LoVo (cell line): ENCODE measurements around the gene GNG7.

Source experiments
- DNase-seq: peaks from one replicate; pipeline ENCODE4 v3.0.0-alpha.2; 2016; ENCODE audit warnings: low spot score

Gene GNG7

DNA sequence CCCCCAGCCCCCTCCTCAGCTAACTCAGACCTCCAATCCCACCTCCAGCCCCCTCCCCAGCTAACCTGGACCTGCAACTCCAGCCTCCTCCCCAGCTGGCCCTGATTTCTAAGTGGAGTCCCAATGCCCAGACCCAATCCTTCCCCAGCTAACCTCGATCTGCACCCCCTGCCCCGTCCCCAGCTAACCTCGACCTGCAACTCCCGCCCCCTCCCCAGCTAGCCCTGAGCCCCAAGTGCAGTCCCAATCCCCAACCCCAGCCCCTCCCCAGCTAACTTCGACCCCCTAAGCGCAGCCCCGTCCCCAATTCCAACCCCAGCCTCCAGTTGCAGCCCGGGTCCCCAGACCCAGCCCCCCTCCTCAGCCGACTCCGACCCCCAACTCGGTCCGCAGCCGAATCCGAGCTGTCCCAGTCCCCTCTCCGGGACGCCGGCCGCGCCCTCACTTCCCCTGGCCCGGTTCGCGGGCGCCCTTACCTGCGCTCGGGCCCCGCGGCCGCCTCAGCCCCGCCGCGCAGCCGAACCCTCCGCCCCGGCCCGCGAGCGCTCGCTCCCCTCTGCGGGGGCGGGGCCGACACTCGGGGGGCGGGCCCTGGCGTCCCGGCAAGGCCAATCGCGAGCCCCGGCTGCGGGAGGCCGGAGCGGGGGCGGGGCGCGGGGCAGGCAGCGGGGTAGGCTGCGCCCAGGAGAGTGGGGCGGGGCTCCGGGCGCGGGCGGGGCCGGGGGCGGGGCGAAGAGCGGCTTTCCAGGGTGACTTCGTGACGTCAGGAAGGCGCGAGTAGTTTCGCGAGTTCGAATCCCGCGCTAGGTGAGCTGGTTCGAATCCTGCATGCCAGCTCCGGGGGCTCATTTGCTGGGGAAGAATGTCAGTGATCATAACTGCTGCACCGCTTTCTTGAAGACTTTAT lies at the start of gene GNG7:
Gene GNG7 (minus strand): TSS at position 525 of the 907 bp plus-strand sequence. CDS start 182,006 bp downstream, outside the sequence.
- peak; percentile 94 for DNase-seq

DNA sequence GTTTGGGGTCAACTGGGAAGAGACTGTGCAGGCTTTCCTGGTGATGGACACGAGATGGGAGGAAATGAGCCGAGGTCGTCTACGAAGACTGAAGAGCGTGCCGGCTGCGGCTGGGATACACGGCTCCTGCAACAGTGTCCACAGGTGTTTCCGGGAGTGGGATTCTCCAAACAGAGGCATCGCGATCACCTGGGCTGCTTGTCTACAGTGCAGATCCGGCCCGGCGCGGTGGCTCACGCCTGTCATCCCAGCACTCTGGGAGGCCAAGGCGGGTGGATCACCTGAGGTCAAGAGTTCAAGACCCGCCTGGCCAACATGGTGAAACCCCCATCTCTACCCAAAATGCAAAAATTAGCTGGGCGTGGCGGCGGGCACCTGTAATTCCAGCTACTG lies 48.9 kb upstream of the GNG7 start:
- DNase-seq: no peak

DNA sequence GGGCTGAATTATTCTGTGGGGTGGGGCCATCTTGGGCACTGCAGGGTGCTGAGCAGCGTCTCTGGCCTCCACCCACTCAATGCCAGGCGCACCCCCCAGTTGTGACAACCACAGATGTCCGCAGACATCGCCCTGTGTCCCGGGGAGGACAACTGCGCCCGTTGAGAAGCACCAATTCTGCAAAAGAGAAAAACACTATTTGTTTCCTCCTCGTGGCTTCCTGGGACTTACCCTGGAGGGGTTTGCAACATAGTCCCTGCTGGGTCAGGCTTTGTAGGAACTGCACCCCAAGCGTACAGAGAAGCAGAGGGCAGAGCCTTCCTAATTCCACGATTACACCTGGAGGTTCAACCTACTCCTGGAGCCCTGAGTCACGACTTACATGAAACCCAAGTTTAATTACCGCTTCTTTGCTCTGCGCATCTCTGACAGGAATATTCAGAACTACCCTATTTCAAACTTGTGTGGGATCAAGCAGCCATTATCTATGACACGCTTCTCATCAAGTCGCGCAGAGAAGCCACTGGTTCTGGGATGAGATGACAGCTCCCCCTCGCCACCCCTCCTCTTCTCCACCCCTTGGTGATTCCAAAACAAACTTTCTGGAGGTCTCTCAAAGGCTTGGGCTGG lies 48.4 kb upstream of the GNG7 start:
- no peak for DNase-seq

DNA sequence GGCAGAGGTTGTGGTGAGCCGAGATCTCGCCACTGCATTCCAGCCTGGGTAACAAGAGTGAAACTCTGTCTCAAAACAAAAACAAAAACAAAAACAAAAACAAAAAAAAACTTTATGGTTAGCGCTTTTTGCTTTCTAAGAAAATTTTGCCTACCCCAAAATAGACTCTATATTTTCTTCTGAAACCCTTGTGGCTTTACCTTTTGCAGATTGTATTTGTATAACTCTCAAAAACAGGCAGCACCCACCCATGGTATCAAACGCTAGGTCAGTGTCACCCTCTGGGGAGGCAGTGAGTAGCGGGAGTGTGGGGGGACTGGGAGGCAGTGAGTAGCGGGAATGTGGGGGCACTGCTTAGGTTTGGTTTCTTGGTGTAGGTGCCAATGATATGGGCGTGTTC lies 44.9 kb upstream of the GNG7 start:
- no peak for DNase-seq

DNA sequence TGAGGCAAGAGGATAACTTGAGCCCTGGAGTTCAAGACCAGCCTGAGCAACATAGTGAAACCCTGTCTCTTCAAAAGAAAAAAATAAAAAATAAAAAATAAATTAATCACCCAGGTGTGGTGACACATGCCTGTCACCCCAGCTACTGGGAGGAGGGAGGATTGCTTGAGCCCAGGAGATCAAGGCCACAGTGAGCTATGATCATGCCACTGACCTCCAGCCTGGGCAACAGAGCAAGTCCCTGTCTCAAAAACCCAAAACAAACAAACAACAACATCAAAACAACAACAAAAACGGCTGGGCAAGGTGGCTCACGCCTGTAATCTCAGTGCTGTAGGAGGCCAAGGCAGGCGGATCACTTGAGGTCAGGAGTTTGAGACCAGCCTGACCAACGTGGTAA lies 41.6 kb upstream of the GNG7 start:
- no peak for DNase-seq

DNA sequence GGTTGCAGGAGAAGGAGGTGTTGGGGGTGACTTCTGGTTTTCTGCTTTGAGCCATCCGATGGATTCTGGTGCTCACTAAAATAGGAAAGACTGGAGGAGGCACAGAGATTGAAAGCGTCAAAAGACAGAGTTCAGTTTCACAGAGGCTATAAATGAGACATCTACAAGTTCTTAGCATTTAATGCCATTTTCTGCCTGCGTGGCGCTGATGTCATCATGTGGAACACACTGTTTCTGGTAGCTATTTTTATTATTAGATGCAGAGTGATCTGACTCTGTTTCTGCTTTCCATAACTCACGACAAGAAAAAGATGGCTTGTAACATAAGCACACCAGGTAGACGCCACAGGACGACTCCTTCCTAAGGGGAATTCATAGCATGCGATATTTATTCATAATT lies 40.6 kb upstream of the GNG7 start:
- DNase-seq: no peak

DNA sequence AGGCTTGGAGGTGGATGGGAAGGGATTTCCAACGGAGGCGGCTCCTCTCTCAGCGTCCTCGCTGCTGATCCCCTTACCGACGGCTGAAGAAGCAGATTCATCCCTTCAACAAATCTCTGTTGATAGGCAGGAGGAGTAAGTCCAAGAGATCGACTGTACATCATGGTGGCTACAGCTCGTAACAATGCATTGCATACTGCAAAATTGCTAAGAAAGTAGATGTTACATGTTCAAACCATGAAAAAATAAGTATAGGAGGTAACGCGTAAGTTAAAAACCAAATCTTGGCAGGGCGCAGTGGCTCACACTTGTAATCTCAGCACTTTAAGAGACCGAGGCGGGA lies 37.8 kb upstream of the GNG7 start:
- no peak for DNase-seq

DNA sequence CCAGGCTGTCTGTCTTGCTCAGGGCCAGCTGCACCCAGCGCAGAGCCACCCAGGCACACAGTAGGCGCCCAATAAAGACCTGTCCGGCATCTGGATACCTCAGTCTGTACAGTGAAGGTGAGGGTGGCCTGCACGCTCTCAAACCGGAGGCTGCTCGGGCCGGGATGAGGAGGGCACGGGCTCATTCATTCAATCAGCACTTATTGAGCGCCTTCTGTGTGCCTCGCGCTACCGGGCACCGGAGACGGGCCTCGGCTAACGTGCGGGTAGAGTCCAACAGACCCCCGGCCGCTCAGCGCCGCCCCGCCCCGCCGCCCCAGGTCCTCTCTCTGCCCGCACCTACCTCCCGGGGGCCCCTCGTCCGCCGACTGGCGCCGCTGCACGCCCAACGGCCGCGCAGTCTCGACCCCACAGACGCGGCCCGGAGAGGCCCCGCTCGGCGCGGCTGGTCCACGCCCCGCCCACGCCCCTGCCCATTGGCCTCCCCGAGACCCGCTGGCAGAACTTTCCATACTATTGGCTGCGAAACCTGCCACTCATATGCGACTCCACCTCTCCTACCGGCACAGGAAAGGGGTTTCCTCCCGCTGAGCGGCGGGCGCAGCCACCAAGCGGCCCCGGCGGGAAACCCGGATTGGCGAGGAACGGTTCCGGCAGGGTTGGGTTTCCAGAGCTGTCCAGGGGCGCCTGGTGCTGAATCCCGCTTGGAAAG lies 37.3 kb upstream of the GNG7 start, which contains the start of gene SLC39A3:
Gene SLC39A3 (minus strand): TSS at position 416 of the 712 bp plus-strand sequence. CDS start 2,760 bp downstream, outside the sequence.
- peak; percentile 97 for DNase-seq

DNA sequence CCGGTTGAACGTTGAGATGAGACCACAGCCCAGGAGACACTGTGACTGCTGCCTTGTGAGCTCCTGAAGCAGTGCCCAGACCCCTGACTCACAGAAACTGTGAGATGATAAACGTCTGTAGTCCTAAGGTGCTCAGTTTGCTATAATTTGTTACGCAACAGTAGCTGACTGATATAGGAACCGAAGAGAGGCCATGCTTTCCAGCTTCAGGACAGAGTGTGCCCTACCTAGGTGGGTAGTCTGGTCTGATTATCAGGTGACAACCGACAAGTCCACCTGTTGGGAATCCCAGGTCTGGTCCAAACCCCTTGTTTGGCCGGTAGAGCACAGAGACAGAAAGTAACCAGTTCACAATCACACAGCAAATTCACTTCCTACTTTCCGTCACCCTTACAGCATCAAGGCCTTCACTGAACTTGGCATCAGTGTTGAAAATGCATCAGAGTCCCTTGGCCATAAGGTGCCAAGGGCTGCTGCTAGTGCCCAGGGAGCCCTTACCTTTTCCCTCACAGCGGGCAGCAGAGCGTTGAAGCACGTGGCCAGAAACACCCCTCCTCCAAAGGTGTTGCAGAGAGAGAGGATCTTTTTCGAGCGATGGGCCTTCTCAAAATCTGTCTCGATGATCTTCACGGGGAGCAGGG lies 34.2 kb upstream of the GNG7 start:
- DNase-seq: no peak

DNA sequence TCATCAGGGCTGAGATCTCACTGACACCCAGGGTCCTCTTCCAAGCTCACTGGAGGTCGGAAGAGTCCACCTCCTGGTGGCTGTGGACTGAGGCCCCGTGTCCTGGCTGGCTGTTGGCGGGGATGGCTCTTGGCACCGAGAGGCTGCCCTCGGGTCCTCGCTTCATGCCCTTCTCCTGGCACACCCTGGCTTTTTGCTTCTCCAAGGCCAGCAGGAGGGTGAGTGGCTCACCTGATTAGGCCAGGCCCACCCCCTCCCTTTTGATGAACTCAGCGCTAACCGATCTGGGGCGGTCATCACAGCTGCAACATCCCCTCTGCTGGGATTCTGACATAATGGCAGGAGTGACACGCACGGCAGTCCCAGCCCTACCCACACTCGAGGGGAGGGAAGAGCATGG lies 32.9 kb upstream of the GNG7 start:
- DNase-seq: no peak

DNA sequence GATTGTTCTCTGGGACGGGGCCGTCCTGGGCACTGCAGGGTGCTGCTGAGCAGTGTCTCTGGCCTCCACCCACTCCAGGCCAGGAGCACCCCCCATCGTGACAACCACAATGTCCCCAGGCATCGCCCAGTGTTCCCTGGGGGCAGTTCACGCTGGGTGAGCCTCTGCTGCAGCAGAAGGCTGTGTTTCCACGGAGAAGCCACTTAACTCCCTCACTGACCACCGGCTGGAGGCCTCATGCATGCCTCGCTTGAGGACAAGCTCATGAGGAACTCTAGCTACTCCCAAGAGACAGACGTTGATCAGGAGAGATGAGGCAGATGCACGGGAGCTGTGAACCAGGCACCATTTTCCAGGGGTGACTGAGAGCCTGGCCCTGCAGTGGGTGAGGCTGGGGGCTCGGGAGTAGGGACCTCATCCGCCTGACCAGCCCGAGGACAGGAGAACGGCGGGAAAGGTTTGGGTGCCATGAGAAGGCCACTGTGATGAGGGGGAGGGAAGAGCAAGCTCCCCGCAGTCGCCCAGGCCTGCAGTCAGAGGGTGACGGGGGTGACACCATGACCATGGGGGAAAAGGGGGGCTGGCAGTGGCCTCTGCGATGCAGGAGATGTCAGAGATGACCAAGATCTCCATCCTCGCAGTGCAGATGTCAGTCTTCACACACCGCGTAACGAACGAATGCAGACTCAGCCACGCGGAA lies 32.2 kb upstream of the GNG7 start:
- no peak for DNase-seq

DNA sequence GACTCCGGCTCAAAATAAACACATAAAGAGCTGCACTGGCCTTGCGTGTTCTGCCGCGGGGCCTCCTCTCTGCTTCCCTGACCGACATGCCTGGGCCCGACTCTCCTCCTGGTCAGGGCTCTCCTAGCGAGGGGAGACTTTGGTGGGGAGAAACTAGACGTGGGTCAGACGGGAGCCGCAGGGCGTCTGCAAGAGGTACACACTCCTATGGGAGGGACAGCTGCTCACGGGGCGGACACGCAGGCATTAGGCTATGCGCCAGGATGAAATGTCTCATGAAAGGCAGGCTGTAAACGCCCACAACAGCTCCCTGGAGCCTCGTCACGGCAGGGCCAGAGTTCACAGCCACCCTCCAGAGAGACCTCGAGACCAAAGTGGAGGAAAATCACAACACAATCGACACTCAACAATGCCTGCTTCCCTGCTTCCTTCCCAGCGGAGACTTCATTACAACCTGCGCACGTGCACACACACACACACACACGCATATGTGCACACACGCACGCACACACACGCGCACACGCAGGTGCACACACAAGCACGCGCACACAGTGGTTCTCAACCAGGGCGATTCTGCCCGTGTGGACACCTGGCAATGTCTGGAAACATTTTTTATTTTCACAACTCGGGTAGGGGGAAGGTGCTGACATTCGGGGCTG lies 31.6 kb upstream of the GNG7 start:
- no peak for DNase-seq

DNA sequence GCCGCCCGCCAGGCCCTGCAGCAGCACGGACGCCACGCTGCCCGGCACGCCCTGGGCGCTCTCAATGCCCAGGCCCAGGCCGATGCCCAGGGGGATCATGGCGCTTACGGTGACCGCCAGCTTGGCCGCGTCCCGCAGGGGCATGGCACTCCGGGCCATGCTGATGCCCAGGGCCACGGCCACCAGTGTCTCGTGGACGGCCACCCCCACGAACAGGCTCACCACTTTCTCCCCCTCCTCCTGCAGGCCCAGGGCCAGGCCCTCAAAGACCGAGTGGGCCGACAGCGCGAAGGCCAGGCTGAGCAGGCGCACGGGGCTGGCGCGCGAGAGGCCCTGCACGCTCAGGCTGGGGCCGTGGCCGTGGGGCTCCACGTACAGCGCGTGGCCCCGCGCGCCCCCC lies 30.4 kb upstream of the GNG7 start:
- DNase-seq: no peak

DNA sequence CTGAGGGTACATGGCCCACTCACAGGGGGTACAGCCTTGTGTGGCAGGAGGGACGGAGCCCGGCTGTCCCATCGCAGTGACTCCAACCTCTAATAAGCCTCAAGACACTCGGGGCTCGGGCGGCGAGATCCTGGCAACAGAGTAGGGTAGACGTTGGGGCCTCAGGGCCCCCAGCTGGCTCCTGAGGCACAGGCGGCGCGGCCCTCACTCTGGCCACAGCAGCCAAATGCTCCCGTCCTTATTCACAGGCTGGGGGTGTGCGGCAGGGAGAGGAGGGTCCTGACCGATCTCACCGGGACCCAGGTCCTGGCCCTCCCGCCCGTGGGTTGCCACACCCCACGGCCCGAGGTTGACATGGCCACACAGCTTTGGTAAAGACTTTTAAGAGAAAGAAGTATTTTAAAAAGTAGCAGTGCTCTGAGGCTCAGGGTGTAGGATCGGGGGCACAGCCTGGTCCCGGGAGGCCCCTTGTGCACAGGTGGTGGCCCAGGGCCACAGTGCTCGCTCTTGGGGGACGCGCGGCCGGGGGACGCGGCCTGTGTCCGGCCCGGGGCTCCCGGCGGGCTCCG lies 29.7 kb upstream of the GNG7 start:
- no peak for DNase-seq

DNA sequence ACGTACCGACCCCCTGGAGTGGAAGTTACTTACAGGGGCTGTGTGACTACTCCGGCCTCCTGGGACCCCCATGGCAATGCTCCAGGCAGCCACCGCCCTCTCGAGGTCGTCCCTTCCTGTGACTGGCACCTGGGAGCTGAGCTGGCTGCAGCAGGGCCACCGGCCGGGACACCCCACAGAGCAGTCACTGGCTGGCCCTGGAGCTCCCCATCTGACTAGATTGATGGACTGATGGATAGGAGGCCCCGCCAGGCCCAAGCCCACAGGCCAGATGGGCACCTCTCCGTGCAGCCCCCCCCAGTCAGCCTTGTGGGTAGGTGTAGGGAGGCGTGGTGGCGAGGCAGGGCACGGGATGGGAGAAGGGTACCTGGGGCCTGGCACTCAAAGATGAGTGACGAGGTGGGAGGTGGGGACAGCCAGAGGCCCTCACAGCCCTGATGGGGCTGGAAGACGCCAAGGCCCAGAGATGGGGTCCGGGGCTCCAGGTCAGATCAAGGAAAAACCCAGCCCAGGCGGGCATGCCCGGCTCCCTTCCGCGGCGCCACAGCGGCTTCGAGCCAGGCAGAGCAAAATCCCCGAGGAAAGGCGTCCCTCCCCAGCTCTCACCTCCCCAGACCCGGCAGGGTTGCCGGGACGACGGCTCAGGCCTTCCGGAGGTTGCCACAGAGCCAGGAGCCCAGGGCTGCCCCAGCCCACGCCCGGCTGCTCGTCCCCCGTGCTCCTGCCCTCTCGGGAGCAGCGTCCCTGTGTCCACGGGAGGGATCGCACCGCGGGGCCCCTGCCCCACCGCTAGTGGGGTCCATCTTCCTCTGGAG lies 28.9 kb upstream of the GNG7 start:
- no peak for DNase-seq

DNA sequence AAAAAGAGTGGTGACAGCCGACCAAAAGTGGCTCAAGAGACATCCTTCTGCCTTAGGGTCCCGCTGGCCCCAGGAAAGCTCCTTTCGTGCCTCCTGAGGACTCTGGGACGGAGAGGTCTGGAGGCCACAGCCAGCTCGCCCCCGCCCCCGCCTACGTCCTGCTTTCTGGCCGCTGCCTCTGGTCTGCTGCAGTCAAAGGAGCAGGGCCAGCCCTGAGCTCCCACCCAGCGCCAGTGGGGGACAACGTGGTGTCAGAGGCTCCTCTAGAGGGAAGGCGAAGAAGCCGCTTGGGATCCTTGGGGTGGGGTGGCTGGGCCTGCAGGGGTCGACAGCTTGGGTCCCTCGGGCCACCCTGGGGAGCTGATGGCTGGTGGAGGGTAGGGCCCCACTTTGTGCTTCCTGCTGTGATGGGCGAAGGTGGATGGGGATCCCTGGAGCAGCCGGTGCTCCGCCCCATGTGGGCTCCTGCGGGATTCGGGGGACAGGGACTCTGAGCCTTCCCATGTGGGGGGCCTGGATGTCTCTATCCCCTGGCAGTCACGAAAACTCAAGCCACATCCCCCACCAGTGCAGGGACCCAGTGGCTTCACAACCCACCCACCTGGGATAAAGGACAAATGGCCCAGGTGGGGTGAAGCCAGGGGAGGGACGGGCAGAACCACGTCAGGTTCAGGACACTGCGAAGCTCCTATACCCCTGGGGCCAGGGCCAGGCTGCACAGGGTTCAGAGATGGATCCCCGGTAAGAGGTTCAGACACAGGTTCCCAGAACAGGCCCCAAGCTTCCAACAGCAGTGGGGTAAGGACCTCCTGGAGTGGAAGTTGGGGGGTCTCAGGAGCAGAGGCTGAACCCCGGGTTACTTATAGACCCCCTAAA lies 27.7 kb upstream of the GNG7 start:
- no peak for DNase-seq

DNA sequence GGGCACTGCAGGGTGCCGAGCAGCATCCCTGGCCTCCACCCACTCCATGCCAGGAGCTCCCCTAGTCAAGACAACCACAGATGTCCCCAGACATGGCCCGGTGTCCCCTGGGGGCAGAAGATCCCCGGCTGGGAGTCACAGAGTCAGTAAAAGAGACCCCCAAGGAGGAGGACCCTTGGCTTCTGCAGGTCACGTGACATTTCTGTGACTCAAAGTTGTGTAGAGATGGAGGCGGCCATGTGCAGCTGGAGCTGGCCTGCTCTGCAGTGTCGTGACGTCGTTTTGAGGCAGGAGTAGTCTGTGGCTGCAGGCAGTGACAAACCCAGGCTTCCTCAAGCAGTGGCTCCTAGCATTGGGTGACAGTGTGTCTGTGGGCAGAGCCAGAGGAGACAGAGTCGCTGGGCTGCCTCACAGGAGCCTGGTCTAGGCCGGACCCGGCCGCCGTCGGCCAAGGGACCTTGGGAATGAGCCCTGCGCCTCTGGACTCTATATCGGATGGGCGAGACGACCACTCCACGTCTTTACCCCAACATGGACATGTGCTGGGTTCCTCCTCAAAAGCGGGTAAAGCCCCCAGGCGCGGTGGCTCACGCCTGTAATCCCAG lies 26.4 kb upstream of the GNG7 start:
- no peak for DNase-seq

DNA sequence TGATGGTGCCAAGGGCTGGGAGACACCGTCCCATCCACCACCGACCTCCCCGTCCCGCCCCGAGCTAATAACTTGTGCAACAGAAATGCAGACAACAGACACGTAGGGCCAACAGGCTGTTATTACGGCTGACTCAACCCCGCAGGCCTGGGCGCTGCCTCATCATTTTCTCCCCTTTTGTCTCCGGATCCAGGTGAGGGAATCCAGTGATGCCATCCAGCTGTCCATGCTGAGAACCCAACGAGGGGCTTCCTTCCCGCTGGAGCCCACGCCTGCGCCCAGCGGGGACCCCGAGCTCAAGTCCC lies 25.1 kb upstream of the GNG7 start:
- no peak for DNase-seq
